HEK293 (cell line): Measurements from ENCODE around the gene RBM7.

Experiments used
- CTCF ChIA-PET: fragments of 350-600 bp; formaldehyde crosslinking; extraction: SDS; loops from one replicate; lab custom pipeline; 2021; ENCODE audit warnings: antibody characterized with exemption; lab: Yijun Ruan, JAX
- POLR2A ChIA-PET: fragments of 300-600 bp; formaldehyde crosslinking; extraction: SDS; loops from one replicate; lab custom pipeline; 2020; ENCODE audit warnings: antibody characterized with exemption, inconsistent platforms; lab: Yijun Ruan, JAX
- H3K27ac ChIP-seq: fragments of 200-500 bp; sonication (Bioruptor generic); 2 replicates; pipeline ENCODE4 v1.5.1; 2014; ENCODE audit warnings: low read depth, low read length, control low read depth, inconsistent platforms; ENCODE audit errors: extremely low read depth
- H3K36me3 ChIP-seq, 2 experiments: fragments of 200-500 bp in 1 of 2; sonication (Bioruptor generic) in 1 of 2; 1 replicate in 1 of 2; 2 replicates in 1 of 2; pipeline ENCODE4 v1.5.1; 2014 to 2017; ENCODE audit warnings: inconsistent platforms in 2 of 2, low read length in 2 of 2; ENCODE audit not compliant: control insufficient read depth in 2 of 2, insufficient read depth in 1 of 2
- H3K4me1 ChIP-seq: fragments of 200-500 bp; sonication (Bioruptor generic); 2 replicates; pipeline ENCODE4 v1.5.1; 2014; ENCODE audit warnings: mild to moderate bottlenecking, low read length, inconsistent platforms; ENCODE audit not compliant: control insufficient read depth, insufficient read depth
- H3K4me3 ChIP-seq: 2 replicates; pipeline ENCODE4 v1.5.1; 2011; ENCODE audit warnings: low read depth, mild to moderate bottlenecking, control low read depth, low read length, moderate library complexity
- H3K9me3 ChIP-seq: fragments of 200-500 bp; sonication (Bioruptor generic); 2 replicates; pipeline ENCODE4 v1.5.1; 2014; ENCODE audit warnings: low read depth, low read length, inconsistent platforms; ENCODE audit not compliant: control insufficient read depth, insufficient read depth
- SCRT1 ChIP-seq: fragments of 450-650 bp; formaldehyde crosslinking; IDR thresholded peaks from 2 replicates; pipeline ENCODE4 v1.5.1; 2016; ENCODE audit warnings: missing biosample characterization, missing genetic modification characterization, borderline replicate concordance
- SCRT2 ChIP-seq: fragments of 450-650 bp; formaldehyde crosslinking; IDR thresholded peaks from 2 replicates; pipeline ENCODE4 v1.5.1; 2016; ENCODE audit warnings: missing biosample characterization, missing genetic modification characterization
- SP3 ChIP-seq: fragments of 450-650 bp; formaldehyde crosslinking; IDR thresholded peaks from 2 replicates; pipeline ENCODE4 v1.5.1; 2016; ENCODE audit warnings: missing biosample characterization, missing genetic modification characterization
- ZBTB17 ChIP-seq: fragments of 450-650 bp; formaldehyde crosslinking; IDR thresholded peaks from 2 replicates; pipeline ENCODE4 v1.5.1; 2016; ENCODE audit warnings: missing biosample characterization, missing genetic modification characterization
- ZBTB7A ChIP-seq: fragments of 450-650 bp; formaldehyde crosslinking; IDR thresholded peaks from 2 replicates; pipeline ENCODE4 v1.5.1; 2016; ENCODE audit warnings: low read depth, missing biosample characterization, missing genetic modification characterization
- ZNF16 ChIP-seq: fragments of 450-650 bp; formaldehyde crosslinking; IDR thresholded peaks from 2 replicates; pipeline ENCODE4 v1.5.1; 2016; ENCODE audit warnings: low read depth, missing biosample characterization, missing genetic modification characterization
- ZNF184 ChIP-seq: fragments of 450-650 bp; IDR thresholded peaks from 2 replicates; pipeline ENCODE4 v1.5.1; 2018; ENCODE audit warnings: missing biosample characterization, mild to moderate bottlenecking, missing genetic modification characterization
- ZNF426 ChIP-seq: fragments of 450-650 bp; formaldehyde crosslinking; IDR thresholded peaks from 2 replicates; pipeline ENCODE4 v1.5.1; 2017; ENCODE audit warnings: missing biosample characterization, missing genetic modification characterization, mild to moderate bottlenecking, inconsistent platforms, moderate library complexity
- ZNF530 ChIP-seq: fragments of 450-650 bp; formaldehyde crosslinking; IDR thresholded peaks from 2 replicates; pipeline ENCODE4 v1.5.1; 2016; ENCODE audit warnings: low read depth, missing biosample characterization, missing genetic modification characterization
- ZNF596 ChIP-seq: fragments of 450-650 bp; IDR thresholded peaks from 2 replicates; pipeline ENCODE4 v1.5.0; 2018; ENCODE audit warnings: missing biosample characterization, mild to moderate bottlenecking, missing genetic modification characterization, moderate library complexity
- TF ChIP-seq, protein P1 (sequence below): fragments of 450-650 bp; formaldehyde crosslinking; optimal IDR thresholded peaks from 2 replicates; pipeline ENCODE3; 2016; ENCODE audit warnings: missing biosample characterization, mild to moderate bottlenecking, missing genetic modification characterization
- TF ChIP-seq, protein P2 (sequence below): fragments of 450-650 bp; formaldehyde crosslinking; IDR thresholded peaks from 2 replicates; pipeline ENCODE4 v1.5.1; 2016; ENCODE audit warnings: missing biosample characterization, missing genetic modification characterization
- TF ChIP-seq, protein P3 (sequence below): fragments of 450-650 bp; formaldehyde crosslinking; IDR thresholded peaks from 2 replicates; pipeline ENCODE4 v1.5.1; 2017; ENCODE audit warnings: missing biosample characterization, mild to moderate bottlenecking, missing genetic modification characterization, moderate library complexity

RBM7 gene

DNA sequence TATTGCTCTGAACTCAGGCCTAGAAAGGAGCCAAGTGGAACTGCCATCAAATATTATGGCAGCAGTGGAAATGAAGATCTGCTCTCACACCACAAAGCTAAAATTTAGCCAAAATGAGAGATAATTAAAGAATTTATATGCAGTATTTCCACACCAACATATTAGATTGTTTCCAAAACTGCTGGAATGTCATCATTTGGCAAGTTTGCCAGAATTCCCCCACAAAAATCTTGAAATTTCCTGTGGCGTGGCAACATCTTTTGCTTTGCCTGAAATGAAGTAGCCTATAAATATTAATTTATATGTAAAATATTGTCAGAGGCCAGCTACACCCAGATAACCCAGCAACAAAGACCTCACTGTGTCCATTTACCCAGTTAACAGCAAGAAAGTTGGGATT, 13.9 kb upstream of the RBM7 start (continued):
- TF ChIP-seq, protein P1, sequence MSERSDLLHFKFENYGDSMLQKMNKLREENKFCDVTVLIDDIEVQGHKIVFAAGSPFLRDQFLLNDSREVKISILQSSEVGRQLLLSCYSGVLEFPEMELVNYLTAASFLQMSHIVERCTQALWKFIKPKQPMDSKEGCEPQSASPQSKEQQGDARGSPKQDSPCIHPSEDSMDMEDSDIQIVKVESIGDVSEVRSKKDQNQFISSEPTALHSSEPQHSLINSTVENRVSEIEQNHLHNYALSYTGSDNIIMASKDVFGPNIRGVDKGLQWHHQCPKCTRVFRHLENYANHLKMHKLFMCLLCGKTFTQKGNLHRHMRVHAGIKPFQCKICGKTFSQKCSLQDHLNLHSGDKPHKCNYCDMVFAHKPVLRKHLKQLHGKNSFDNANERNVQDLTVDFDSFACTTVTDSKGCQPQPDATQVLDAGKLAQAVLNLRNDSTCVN (tag by site-specific recombination): no peak
- TF ChIP-seq ZNF426 (tag by site-specific recombination): no peak
- TF ChIP-seq ZNF184 (tag by site-specific recombination): no peak

DNA sequence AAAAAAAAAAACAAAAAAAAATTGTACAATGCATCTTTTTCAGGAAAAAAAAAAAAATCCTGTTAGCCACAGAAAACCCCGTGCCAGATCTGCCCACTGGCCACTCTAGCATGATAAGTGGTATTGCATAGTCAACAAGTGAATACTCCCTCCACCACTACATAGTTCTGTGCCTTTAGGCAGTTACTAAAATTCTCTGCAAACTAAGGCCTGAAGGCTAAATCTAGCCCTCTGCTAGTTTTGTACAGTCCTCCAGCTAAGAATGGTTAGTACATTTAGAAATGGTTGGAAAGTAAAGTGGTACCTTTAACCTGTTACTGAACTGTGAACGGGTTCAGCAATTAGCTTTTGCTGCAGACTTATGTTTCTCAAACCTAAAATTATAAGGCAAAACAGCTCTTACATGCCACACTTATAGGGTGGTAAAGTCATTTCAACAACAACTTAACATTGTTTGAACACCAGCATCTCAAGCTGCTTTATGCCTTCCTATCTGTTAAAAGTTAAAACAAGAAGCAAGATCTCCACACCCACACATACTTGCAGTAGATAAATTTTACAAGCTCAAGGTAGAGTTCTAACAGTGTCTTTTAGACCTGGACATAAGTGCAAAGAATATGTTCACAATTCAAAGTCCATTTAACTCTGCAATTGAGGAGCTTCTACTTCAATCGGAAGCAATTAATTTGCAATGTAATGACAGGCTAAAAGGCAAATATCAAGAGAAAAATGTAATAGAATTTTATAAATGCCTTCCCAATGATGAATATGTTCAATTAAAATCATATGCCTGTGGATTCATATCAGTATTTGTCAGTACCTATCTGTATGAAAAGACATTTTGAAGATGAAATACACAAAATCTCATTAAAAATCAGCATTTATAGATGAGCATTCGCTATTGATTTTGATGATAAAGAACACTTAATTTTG, 7.5 kb upstream of the RBM7 start:
- ChIA-PET POLR2A (no interaction called here), CTCF (interaction anchor here (0.8 kb wide), 1 partner anchor 42 kb away, joined by 3 read pairs; no protein-coding TSS in a partner anchor)
- Histone ChIP-seq H3K4me3 (no peak overlapping the region), H3K9me3 (no peaks in the 10 kb centered on the region), H3K27ac (no peak overlapping the region), H3K4me1 (no peaks in the 10 kb centered on the region; the same call in 1 of the 2 replicates), H3K36me3 (no peaks in the 10 kb centered on the region)
- TF ChIP-seq SCRT1 (peak; percentile 55), SCRT2 (tag by site-specific recombination) (peak; percentile 75)
- TF ChIP-seq, protein P2, sequence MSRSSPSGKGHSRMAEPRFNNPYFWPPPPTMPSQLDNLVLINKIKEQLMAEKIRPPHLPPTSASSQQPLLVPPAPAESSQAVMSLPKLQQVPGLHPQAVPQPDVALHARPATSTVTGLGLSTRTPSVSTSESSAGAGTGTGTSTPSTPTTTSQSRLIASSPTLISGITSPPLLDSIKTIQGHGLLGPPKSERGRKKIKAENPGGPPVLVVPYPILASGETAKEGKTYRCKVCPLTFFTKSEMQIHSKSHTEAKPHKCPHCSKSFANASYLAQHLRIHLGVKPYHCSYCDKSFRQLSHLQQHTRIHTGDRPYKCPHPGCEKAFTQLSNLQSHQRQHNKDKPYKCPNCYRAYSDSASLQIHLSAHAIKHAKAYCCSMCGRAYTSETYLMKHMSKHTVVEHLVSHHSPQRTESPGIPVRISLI (tag by site-specific recombination): peak; percentile 58; the same call in 1 of the 2 replicates
- TF ChIP-seq, protein P3, sequence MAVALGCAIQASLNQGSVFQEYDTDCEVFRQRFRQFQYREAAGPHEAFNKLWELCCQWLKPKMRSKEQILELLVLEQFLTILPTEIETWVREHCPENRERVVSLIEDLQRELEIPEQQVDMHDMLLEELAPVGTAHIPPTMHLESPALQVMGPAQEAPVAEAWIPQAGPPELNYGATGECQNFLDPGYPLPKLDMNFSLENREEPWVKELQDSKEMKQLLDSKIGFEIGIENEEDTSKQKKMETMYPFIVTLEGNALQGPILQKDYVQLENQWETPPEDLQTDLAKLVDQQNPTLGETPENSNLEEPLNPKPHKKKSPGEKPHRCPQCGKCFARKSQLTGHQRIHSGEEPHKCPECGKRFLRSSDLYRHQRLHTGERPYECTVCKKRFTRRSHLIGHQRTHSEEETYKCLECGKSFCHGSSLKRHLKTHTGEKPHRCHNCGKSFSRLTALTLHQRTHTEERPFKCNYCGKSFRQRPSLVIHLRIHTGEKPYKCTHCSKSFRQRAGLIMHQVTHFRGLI: no peak

DNA sequence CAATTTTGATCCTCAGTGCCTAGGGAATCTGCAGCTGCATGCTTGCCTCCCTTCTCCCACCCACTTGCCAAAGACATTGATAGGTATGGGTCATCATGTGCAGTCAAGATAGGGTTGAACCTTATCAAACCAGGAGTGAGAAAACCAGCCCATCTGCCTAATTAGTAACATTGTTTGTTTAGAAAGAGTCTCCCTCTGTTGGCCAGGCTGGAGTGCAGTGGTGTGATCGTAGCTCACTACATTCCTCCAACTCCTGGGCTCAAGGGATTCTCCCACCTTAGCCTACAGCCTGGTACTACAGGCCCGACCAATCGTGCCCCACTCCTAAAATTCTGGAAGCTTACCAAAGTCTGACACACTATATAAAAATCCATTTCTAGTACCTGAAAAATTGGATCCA, 4.7 kb upstream of the RBM7 start:
- ChIA-PET POLR2A (no interaction called here), CTCF (interaction anchor here (0.6 to 1.5 kb wide), 2 partner anchors 41 to 115 kb away, joined by 3 read pairs; no protein-coding TSS in a partner anchor)
- H3K4me1 ChIP-seq: no peaks in the 10 kb centered on the region; the same call in 1 of the 2 replicates
- no peak overlapping the region for H3K4me3 ChIP-seq
- no peak overlapping the region for H3K27ac ChIP-seq
- H3K36me3 ChIP-seq: no peaks in the 10 kb centered on the region
- H3K9me3 ChIP-seq: no peaks in the 10 kb centered on the region
- TF ChIP-seq ZNF596 (tag by site-specific recombination): no peak
- no peak for TF ChIP-seq ZNF16
- no peak for TF ChIP-seq SP3 (tag by site-specific recombination)
- TF ChIP-seq ZBTB17 (tag by site-specific recombination): peak; percentile 54

DNA sequence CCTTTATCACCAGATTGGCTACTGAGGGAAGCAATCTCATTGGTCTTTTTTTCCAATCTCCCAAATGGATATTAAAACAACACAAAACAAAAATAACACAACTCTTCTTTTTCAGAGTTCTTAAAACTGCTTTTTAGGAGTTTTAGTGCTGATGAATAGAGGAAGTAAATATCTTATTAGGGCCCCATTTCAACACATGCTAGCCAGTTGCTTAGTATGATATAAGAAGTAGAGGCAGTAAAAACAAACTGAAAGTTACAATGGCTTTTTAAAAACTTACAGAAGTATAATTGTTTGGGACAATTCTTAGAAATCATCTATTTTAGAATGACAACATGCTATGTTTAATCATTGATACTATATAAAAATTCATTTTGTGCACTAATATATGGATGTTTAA, 3.5 kb upstream of the RBM7 start:
- TF ChIP-seq ZBTB7A (tag by site-specific recombination): no peak
- no peak for TF ChIP-seq ZNF530
- no peaks in the 10 kb centered on the region; the same call in 1 of the 2 replicates for H3K4me1 ChIP-seq
- H3K36me3 ChIP-seq: no peaks in the 10 kb centered on the region
- ChIA-PET POLR2A (no interaction called here), CTCF (no interaction called here)
- no peaks in the 10 kb centered on the region for H3K9me3 ChIP-seq
- no peak overlapping the region for H3K4me3 ChIP-seq
- H3K27ac ChIP-seq: no peak overlapping the region
